Measurements from ENCODE around the gene IL6ST.
"Not testable (repeated sequence)": the region's sequence is repeated elsewhere in the genome, so short reads cannot be mapped to it uniquely, and the experiment has no call there.

The IL6ST gene

DNA sequence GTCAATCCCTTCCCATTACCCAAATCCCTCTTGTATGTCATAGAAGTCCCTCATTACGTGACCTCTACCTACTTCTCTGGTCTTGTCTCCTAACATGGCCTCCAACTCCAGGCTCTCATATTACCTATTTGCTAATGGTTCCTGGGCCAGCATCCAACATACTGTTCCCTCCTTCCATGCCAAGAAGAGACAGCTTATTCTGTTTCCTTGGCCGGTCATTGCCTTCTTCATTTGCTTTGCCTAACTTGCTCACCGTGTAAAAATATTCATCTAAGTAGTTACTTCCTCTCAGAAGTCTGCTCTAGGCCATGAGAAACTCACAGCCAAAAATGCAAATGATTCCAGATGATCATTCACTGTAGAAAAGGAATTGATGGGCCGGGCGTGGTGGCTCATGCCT lies 8.9 kb upstream of the IL6ST start:
- DNase-seq, result no peak

DNA sequence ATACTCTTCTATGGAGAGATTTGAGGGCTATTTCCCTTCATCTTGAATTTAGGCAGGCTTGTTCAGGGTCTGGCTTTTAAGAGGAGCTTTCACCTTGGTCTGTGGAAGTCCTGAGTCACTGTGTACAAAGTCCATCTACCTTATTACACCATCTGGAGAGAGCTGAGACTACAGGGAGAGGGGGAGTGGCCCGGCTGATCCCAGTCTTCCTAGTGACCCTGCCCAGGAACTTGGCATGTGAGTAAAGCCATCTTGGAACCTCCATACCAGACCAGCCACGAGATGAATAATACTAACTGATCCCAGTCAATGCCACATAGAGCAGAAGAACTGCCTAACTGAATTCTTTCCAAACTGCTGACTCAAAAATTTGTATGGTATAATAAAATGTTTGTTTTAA lies 8.4 kb upstream of the IL6ST start:
- no peak for DNase-seq

DNA sequence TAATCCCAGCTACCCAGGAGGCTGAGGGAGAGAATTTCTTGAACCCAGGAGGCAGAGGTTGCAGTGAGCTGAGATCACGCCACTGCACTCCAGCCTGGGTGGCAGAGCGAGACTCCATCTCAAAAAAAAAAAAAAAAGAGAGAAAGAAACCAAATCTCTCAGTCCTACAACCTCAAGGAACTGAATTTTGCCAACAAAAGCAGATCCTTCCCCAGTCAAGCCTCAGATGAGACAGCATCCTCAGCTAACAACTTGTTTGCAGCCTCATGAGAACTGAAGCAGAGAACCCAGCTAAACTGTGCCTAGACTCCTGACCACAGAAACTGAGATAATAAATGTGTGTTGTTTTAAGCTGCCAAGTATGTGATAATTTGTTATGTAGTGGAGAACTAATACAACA lies 7.5 kb upstream of the IL6ST start:
- DNase-seq, result no peak

DNA sequence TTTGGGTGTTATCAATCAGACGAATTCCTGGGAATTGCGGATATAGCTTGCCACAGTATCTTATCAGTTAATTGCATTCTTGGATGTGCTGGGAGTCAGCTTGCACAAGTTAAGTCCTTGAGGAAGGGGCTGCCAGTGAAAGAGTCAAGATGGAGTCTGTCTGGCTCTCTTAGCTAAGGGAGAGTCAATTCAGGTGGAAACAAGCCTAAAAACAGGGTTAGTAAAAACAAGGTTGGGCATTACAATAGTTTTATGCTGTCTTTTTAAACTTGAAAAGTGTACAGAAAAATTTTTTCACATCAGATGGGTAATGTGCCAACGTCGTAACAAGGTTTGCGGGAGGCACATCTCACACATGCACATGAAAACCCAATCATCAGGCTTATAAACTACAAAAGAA lies 5.5 kb upstream of the IL6ST start:
- not testable (repeated sequence) for DNase-seq

DNA sequence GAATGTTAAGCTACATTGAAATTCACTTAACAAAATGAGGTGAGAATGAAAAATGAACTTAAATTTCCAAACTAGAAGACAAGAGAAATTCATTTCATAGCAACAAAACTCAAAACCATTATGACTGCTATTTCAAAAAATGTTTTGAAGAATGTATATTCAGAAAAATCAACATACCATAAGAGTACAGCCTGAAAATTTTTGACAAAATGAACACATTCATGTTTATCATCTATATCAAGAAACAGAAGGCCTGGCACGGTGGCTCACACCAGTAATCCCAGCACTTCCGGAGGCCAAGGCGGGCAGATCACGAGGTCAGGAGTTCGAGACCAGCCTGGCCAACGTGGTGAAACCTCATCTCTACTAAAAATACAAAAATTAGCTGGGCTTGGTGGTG lies 4.2 kb upstream of the IL6ST start:
- no peak for DNase-seq

DNA sequence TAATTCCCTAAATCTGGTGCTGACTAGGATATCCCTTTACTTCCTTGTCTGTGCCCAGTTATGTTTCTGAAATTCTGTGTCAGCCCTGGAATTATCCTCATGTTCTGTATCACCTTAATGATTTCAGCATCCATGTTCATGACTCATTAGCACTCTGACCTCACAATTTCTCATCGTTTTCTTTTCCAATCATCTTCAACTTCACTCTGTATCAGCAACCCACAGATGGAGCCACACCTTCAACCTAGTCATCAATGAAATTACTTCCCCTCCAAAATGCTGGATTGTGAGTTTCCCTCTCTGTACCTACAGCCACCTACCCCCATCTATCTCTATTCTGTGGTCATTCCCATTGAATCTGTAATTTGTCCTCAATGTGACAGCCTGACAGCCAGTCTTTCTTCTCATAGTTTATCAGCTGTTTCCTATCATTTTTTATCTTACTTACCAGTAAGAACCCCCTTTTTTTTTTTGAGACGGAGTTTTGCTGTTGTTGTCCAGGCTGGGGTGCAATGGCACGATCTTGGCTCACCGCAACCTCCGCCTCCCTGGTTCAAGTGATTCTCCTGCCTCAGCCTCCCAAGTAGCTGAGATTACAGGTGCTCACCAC lies 3.1 kb upstream of the IL6ST start:
- DNase-seq, result no peak

DNA sequence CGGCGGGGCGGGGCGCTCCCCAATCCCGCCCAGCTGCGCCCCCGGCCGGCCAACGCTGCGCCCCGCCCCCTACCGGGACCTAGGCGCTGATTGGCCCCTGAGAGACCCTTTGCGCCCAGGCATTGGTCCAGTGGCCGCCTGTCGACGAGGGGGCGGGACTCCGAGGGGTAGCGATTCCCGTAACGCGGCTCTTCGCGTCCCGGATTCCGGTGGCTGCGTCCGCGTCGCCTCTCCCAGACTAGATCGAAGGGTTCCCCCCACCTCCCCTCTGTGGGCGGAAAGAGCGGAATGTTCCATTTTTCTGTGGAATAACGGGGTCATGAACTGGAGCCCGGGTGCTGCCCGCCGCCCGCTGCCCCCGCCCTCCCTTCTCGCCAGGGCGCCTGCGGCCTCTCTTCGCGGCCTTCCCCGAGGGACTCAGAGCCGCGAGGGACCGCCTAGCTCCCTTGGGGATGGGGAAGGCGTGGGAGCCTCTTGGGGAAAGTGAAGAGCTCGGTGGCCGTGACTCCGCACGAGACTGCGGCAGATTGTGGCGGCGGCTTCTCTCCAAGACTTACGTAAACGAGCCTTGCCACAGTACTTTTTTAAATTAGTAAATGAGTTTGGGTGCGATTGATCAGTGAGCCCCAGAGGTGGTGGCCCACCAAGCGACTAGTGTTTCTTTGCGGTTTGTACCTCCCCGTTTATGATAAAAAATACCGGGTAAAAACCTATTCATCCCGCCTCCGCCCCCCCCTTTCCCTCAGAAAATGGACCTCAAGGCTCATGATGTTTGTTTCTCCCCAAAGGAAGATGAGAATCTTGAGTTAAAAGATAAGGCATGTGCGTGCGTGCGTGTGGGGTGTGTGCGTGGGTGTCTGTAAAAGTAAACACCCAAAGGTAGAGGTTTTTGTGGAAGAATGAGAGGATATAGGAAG lies 493 bp upstream of the IL6ST start:
- peak; percentile 98 for DNase-seq

DNA sequence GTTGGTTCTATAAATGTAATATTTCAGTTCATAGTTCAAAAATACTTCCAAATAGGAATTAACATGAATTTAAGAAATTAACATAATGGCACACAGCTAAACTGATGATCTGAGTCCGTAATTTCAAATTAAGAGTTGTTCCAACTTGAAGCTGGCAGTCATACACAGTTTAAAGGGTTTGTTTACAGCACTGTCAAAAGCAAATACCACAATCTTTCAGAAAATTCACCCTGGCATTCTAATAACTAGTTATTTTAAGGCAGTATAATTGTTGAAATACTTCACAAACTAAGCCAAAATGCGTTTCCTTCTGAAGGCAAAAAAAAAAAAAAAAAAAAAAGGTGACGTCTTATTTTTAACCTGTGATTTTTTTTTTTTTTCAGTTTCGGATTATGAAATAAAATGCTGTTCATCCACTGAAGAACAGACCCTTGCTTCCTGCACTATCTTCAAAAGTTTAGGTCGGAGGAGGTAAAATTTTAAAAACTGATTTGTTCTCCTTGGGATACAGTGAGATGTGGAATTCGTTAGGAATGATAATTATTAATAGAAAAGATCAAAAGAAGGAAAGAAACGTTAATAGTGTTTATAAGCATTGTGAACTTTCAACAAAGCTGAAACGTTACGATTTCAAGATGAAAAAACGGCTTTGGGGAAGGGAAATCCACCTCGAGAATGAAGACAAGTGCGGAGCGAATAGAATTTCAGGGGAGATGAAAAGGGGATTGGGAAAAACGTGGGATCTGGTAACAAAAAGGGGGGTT lies 850 bp downstream of the IL6ST start:
- DNase-seq, result peak in 1 of 2 donors; percentile 46

DNA sequence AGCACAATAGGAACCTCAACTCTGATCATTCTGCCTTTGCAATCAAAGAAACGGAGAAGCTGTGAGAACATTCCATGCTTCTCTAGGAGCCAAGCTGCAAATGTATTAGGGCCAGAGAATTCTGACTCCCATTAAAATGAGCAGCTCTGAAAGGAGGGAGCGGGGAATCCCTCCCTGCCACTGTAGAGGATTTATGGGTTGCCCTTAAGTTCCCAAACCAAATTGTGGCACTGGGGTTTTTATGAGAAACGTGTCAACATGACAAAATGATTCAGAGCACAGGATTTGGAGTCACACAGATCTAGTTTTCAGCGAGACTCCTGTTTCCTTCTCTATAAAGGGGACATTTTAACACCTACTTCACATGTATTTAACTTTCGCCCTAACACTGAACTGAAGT lies 1.8 kb downstream of the IL6ST start:
- DNase-seq, result peak; percentile 15 to 63

DNA sequence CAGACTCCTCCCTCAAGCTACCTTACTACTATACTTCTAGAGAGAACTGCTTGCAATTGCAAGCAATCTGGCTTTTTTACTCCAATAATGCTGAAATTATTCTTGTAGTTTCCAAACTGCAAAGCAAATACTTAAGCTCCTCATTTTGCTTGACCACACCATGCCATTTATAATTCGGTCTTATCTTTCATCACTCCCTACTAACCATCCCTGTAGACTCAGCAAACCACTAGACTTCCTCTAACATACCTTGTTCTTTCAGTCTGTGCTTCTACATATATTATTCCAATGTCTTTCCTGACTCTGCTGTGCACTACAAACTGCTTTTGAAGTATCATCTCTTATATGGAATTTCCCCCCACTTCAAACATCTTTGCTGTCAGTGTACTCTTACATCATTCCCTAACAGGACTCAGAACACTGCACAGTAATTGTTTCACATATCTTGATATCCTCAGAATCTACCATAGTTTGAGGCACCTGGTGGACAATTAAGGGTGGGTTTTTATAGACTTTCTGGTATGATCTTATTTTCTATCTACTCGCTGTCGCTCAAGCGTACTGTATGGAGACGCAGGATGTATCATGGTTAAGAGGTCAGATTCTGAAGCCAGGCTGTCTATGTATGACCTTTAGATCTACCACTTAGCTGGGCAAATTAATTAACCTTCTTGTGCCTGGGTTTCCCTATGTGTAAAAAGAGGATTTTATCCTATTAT lies 2.8 kb downstream of the IL6ST start:
- no peak for DNase-seq

DNA sequence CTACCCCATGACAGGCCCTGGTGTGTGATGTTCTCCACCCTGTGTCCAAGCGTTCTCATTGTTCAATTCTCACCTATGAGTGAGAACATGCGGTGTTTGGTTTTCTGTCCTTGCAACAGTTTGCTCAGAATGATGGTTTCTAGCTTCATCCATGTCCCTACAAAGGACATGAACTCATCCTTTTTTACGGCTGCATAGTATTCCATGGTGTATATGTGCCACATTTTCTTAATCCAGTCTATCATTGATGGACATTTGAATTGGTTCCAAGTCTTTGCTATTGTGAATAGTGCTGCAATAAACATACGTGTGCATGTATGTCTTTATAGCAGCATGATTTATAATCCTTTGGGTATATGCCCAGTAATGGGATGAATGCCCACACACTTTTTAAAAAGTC lies 3.9 kb downstream of the IL6ST start:
- not testable (repeated sequence) for DNase-seq

DNA sequence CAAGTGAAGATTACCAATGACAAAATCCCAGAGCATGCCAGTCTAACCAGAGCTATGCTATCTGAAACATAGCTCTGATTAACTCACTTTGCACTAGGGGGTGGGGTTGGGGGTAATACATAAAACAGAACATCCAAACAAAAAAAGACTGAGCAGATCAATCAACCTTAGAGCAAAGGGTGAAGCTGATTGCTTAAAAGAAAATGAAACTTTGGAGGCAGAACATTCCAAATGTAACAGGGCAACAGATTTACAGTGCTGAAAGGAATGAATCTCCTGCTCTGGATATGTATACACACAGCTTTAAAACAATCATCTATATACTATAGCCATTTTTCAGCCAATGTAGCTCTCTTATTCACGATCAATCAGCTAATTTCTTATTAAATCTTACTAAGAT lies 4.9 kb downstream of the IL6ST start:
- DNase-seq, result no peak

DNA sequence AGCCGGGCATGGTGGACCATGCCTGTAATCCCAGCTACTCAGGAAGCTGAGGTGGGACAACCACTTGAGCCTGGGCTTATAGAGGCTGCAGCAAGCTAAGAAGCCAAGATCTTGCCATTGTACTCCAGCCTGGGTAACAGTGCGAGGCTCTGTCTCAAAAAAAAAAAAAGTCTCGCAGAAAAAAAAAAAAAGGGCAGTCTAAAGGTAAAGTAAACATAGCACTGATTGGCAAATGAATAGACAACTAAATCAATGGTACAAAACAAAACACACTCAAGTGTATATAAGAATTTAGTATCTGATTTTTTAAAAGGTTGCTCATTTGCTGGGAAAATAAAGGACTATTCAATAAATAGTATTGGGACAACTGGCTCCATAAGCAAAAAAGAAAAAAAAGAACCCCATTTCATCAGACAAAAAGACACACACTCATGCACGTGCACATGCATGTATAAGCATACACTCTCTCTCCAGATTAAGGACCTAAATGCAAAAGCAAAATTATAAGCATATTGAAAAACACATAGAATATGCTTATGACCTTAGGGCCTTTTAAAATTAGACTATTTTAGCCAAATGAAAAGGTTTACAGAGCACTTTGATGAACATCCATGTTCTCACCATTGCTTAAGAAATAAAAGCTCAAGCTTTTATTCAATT lies 5.7 kb downstream of the IL6ST start:
- no peak for DNase-seq

DNA sequence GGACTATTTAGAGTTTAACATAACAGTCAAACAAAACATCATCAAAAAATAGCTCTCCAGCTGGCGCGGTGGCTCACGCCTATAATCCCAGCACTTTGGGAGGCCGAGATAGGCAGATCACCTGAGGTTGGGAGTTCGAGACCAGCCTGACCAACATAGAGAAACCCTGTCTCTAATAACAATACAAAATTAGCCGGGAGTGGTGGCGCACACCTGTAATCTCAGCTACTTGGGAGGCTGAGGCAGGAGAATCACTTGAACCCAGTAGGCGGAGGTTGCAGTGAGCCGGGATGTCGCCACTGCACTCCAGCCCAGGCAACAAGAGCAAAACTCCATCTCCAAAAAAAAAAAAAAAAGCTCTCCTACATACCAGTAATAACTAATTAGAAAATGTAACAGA lies 6.3 kb downstream of the IL6ST start:
- not testable (repeated sequence) for DNase-seq

DNA sequence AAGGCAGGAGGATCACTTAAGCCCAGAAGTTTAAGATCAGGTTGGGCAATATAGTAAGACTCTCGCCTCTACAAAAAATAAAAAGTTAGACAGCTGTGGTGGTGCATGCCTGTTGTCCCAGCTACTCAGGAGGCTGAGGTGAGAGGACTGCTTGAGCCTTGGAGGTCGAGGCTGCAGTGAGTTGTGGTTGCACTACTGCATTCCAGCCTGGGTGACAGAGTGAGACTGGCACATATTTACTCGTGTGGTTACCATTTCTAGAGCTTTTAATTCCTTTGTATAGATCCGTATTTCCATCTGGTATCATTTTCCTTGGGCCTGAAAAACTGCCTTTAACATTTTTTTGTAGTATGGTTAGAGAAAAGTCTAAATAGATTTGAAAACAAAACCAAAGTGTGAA lies 7.8 kb downstream of the IL6ST start:
- DNase-seq, result no peak

DNA sequence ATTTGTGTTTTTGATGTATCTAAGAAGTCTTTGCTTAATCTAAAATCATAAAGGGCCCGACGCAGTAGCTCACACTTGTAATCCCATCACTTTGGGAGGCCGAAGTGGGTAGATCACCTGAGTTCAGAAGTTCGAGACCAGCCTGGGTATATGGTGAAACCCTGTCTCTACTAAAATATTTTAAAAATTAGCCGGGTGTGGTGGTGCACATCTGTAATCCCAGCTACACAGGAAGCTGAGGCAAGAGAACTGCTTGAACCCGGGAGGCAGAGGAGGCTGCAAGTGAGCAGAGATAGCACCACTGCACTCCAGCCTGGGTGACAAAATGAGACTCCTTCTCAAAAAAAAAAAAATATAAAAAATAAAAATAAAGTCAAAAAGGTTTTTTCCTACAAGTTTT lies 9.6 kb downstream of the IL6ST start:
- no peak for DNase-seq

DNA sequence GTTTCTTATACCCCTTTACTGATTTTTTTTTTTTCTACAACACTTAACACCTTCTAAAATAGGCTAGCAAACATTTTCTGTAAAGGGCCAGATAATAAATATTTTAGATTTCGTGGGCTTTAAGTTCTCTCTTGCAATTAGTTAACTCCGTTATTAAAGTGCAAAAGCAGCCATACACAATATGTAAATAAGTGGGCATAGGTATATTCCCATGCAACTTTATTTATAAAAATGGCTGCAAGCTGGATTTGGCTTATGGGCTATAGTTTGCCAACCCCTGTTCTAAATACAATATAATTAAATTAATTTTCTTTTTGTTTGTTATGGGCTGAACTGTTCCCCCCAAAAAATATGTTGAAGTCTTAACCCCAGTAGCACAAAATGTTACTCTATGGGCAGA lies 10.8 kb downstream of the IL6ST start:
- no peak for DNase-seq

DNA sequence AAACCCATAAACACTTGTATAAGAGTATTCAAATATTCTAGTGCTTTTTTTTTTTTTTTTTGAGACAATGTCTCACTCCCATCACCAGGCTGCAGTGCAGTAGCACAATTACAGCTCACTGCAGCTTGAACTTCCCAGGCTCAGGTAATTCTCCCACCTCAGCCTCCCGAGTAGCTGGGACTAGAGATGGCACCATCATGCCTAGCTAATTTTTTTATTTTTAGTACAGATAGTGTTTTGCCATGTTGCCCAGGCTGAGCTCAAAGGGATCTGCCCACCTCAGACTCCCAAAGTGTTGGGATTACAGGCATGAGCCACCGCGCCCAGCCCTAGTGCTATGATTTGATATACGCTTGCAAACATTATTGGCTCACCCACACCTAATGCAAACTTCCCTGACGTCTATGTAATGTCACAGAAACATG lies 11.8 kb downstream of the IL6ST start:
- DNase-seq, result no peak

DNA sequence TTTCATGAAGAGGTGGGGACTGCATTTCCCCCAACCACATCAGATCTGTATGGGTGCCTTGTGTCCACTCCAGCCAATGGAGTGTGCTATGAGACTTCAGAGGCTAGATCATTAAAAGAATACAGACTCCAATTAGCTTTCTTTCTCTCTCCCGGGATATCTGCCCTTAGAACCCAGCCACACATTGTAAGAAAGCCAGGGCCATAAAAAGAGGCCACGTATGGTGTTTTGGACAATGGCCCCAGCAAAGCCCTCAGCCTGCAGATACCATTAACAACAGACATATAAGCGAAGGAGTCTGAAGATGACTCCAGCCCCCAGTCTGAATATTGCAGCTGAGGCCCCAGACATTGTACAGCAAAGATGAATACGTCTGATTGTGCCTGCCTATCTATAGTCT lies 21.5 kb downstream of the IL6ST start:
- DNase-seq, result no peak

DNA sequence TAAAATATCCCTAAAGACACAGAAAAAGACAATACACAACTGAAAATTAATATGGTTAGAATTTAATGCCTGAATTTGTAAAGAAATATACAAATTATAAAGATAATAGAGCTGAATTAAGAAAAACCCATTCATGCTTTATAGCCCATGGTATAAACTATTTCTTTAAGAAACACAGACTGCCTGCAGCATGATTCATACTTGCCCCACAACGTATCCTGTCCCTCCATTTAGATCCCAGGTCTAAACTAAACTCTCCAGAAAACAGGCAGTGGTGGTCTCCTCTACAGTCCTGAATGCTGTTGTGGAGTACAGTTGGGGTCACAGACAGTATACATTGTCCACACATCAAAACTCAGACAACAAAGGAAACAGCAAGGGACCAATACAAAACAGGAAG lies 24.8 kb downstream of the IL6ST start:
- DNase-seq, result no peak

DNA sequence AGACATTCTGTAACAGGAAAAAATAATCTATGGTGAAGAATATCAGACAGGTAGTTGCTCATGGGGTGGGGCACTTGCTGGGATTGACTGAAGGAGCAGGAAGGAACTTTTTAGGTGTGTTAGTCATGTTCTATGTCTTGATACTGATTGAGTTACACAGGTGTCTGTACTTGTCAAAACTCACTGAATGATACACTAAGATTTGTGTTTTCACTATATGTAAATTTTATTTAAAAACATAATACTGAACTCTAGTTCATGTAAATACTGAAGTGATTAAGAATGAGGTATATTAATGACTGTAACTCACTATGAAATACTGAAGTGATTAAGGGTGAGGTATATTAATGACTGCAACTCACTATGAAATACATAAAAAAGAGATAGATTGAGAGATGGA lies 28.5 kb downstream of the IL6ST start:
- no peak for DNase-seq

DNA sequence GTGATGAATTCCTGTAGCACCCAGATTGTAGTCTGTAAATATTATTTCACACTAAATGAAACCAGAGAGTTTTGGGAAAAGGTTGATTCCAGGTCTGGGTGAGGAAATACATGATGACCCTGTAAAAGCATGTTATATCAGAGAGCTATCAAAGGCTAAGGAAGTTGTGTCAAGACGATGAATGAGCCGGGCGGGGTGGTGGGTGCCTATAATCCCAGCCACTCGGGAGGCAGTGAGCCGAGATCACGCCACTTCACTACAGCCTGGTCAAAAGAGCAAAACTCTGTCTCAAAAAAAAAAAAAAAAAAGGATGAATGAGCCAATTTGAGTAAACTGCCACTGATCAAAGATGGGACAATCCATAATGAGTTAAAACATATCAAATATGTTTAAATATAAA lies 29.2 kb downstream of the IL6ST start:
- DNase-seq, result no peak

DNA sequence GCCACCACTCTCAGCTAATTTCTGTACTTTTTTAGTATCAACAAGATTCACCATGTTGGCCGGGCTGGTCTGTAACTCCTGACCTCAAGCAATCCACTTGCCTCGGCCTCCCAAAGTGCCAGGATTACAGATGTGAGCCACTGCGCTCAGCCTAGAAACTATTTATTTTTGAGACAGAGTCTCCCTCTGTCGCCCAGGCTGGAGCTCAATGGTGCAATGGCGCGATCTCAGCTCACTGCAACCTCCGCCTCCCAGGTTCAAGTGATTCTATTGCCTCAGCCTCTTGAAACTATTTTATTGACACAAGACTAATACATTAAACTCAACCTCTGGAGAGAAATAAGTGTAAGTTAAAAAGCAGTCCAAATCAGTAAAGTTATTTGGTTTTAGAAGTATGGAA lies 34.0 kb downstream of the IL6ST start:
- no peak for DNase-seq
